ENCODE results near the gene PRKD3. TPM values are rescaled to one million over a fixed set of nuclear protein-coding genes. Genes with fewer than 3 reads are reported as not detected.

PRKD3 gene
- total and polyA plus RNA-seq, 2 of the 13 experiments (the other 11 are each of a cell fraction or from before 2014, with no cell fraction given): 11.6 to 38.4 TPM

GRCh38 chr2:37343537-37344434 lies 19.2 kb upstream of the PRKD3 start:
- Histone ChIP-seq H3K27me3 (ENCODE audit: control insufficient read depth in 1 of 2, insufficient read depth in 2 of 2, low read length in 2 of 2) (peaks cover 0 to 39% of the 10 kb centered on the region in 2 experiments; a peak in 3 of 5 replicates), H3K4me1 (ENCODE audit: insufficient read depth, low read length) (peaks cover 22% of the 10 kb centered on the region), H3K79me2 (ENCODE audit: insufficient read depth, low read length) (no peaks in the 10 kb centered on the region), H3K36me3 (replicated peaks in 1 of 2; ENCODE audit: control insufficient read depth in 1 of 2, insufficient read depth in 2 of 2, low read length in 2 of 2) (no peaks in the 10 kb centered on the region), H3K27ac (ENCODE audit: extremely low read length, insufficient read depth, low read length) (no peak overlapping the region), H3K4me3 (replicated peaks in 1 of 3; ENCODE audit: insufficient read depth in 1 of 3, low read depth in 2 of 3, low read length in 3 of 3) (peak overlapping the region; percentile 56 to 84 (median 63)), H3K9ac (ENCODE audit: insufficient read depth, low read depth, low read length) (no peak overlapping the region), H3K9me3 (ENCODE audit: low read length) (no peaks in the 10 kb centered on the region), H4K20me1 (ENCODE audit: insufficient read depth, low read length) (no peaks in the 10 kb centered on the region), H2AFZ (ENCODE audit: low read length) (no peak overlapping the region), H3K4me2 (ENCODE audit: low read depth, low read length) (peak overlapping the region; percentile 95)
- in situ Hi-C loops (cut with HindIII; ENCODE audit: extremely low pct_ligation_motif_present, low pct_unique_long_range_greater_than_20kb) (no loop called here), intact Hi-C loops (cut with micrococcal nuclease; ENCODE audit: unreplicated experiment) (no loop called here)
- ATAC-seq (peak; percentile 87), DNase-seq (ENCODE audit: low spot score) (peak; percentile 54), FAIRE-seq (peak; percentile 86)
- CTCF ChIA-PET (ENCODE audit: low intra/inter-chr PET ratio, low total read pairs): interaction anchor here (1.4 kb wide), 1 partner anchor 489 kb away, joined by 3 read pairs; no protein-coding TSS in a partner anchor
- POLR2A ChIA-PET: no interaction called here
- WGBS (ENCODE audit: low lambda C conversion rate): 20% methylated on average over 7 of the region's 7 CpGs
- BruUV-seq (replicated peaks): no TSS peak
- TF ChIP-seq ZNF569 (CRISPR knock-in tag; IDR thresholded peaks at IDR 0.05; ENCODE audit: borderline replicate concordance) (no peak), ZNF207 (IDR thresholded peaks at IDR 0.05; ENCODE audit: borderline replicate concordance) (no peak), ZBTB43 (CRISPR knock-in tag; conservative IDR thresholded peaks at IDR 0.05) (no peak), MEF2D (CRISPR knock-in tag; IDR thresholded peaks at IDR 0.05) (no peak), MIER2 (CRISPR knock-in tag; IDR thresholded peaks at IDR 0.05) (no peak), CCAR2 (optimal IDR thresholded peaks at IDR 0.05; ENCODE audit: low read depth, low read length) (no peak), ZNF34 (CRISPR knock-in tag; IDR thresholded peaks at IDR 0.05; ENCODE audit: borderline replicate concordance) (no peak), ZNF362 (CRISPR knock-in tag; IDR thresholded peaks at IDR 0.05; ENCODE audit: borderline replicate concordance) (no peak), ZNF687 (CRISPR knock-in tag; IDR thresholded peaks at IDR 0.05) (no peak), GMEB2 (CRISPR knock-in tag; IDR thresholded peaks at IDR 0.05; ENCODE audit: low read depth) (no peak), ZNF772 (CRISPR knock-in tag; IDR thresholded peaks at IDR 0.05) (no peak), ZNF710 (CRISPR knock-in tag; IDR thresholded peaks at IDR 0.05; ENCODE audit: borderline replicate concordance) (no peak)
